Upper lobe of right lung (tissue), 1 donor: ENCODE results near the gene ADAMTS2. TPM values are rescaled to one million over a fixed set of nuclear protein-coding genes. Genes with fewer than 3 reads are reported as not detected.

Source experiments
- ATAC-seq: fragments of 200-7000 bp; cut with Tn5 transposase; one replicate; pipeline ENCODE4 v1.9.1; 2020; ENCODE audit warnings: mild to moderate bottlenecking, moderate library complexity
- DNase-seq: peaks from one replicate; pipeline ENCODE4 v3.0.0-alpha.2; 2020
- H3K27ac ChIP-seq: fragments of 200-600 bp; one replicate; pipeline ENCODE4 v1.8.0; 2022
- H3K27me3 ChIP-seq: fragments of 200-600 bp; one replicate; pipeline ENCODE4 v1.8.0; 2022; ENCODE audit warnings: mild to moderate bottlenecking
- H3K36me3 ChIP-seq: fragments of 200-600 bp; one replicate; pipeline ENCODE4 v1.8.0; 2022
- H3K4me1 ChIP-seq: fragments of 200-600 bp; one replicate; pipeline ENCODE4 v1.8.0; 2022
- H3K4me3 ChIP-seq: fragments of 200-600 bp; one replicate; pipeline ENCODE4 v1.8.0; 2022; ENCODE audit warnings: mild to moderate bottlenecking
- H3K9me3 ChIP-seq: fragments of 200-600 bp; one replicate; pipeline ENCODE4 v1.8.0; 2022
- CTCF ChIP-seq: fragments of 200-600 bp; IDR thresholded peaks from one replicate; pipeline ENCODE4 v1.8.0; 2022; ENCODE audit warnings: antibody characterized with exemption
- intact Hi-C: fragments of 100-400 bp; cut with DNase I; formaldehyde crosslinking; loops from one replicate; pipeline ENCODE4 v1.11.0; 2022
- total RNA-seq: library from RNA; stranded (reverse); fragmentation: NEBNext Ultra II Directional; extraction: Animal tissue kit (Norgen Biotek cat#: 25700); gene quantifications from one replicate; pipeline ENCODE4 v1.2.1, GENCODE V29; 2021
- donor health status: DM: no; HTN: yes; CAD: no; lungs with severe emphysema.

Gene ADAMTS2
- total RNA-seq, 1 donor from 2014 or later: 16.4 TPM

DNA sequence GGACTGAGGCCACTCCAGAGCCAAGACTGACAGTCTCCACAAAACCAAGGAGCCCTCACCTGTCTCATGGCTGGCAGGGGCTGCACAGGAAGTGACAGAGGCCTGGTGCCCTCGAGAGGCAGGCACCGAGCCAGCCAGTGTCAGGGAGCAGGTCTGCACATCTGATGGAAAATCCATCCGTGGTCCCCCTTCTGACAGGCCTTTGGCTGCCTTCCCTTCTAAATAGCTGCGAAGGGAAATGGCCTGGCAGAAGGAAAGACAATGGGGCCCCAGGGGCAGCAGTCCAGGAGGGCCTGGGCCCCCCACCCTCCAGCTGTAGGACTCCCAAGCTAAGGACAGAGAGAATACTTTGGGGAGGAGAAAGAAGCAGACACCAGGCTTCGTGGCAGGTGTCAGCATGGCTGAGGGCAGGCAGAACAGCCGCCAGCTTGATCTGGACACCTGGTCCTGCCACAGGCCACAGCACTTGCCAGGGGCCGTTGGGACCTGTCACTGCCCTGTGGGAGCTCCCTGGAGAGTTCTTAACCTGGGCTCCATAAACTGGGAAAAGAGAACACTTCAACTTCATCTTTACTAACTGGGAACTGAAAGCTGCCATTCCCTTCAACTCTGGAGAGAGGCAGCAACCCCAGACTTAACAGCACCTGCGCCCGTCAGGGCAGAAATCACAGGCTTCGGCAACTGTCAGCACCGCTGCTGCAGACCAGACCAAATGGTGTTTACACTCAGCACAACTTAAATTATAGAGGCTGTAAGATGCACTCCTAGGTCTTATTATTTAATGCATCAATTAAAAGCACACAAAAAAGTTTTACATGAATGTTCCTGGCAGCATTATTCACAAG is 22.0 kb downstream of the ADAMTS2 start:
- no peak for TF ChIP-seq CTCF
- no peaks in the 10 kb centered on the region for H3K27me3 ChIP-seq
- H3K9me3 ChIP-seq: no peaks in the 10 kb centered on the region
- ATAC-seq (no peak), DNase-seq (peak; percentile 47)
- H3K4me3 ChIP-seq: no peak overlapping the region
- H3K4me1 ChIP-seq: peaks cover 5% of the 10 kb centered on the region
- no peaks in the 10 kb centered on the region for H3K36me3 ChIP-seq
- H3K27ac ChIP-seq: no peak overlapping the region
- intact Hi-C loops: no loop called here

DNA sequence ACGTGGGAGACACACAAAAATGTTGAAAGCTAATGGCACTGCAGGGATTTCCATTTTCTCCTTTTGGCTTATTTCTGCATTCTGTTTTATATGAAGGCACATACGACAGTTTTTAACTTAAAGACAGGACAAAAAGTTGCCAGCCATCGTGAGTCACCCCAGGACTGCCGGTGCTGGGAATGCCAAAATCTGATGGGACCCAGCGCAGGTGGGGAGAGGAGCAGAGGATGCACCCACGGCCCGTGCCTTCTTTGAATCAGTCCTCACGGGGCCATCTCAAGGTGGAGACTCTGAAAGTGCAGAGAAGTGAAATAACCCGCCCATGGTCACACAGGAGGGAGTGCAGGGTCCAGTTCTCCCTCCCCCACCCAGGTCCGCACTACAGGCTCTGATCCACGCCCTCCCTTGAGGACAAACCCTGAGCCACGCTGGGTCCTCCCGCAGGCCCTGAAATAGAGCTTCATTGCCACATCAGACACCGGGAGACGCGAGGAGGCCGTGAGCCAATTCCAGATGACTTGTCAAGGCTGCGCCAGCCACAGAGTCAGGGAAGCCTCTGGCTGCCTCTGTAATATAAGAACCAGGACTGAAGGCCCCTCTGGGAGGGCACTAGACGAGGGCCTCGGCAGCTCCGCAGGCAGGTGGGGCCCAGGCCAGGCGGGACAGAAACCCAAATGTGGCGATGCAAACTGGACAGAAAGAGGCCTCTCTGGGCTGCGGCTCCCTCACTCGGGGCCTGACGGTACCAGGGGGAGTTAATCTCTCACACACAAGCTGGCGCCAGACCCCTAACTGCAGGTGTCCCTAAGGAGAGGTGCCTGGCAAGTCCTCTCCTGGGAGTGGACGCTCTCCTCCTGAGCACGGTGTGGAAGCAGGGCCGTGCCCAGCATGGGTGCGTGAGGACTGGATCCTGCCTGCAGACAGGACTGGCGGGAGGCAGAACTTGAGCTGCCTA is 22.9 kb downstream of the ADAMTS2 start:
- intact Hi-C loops: no loop called here
- peak; percentile 58 for DNase-seq
- Histone ChIP-seq H3K27me3 (no peaks in the 10 kb centered on the region), H3K27ac (no peak overlapping the region), H3K4me1 (peaks cover 8% of the 10 kb centered on the region), H3K9me3 (no peaks in the 10 kb centered on the region), H3K4me3 (no peak overlapping the region), H3K36me3 (no peaks in the 10 kb centered on the region)
- no peak for TF ChIP-seq CTCF
- no peak for ATAC-seq

DNA sequence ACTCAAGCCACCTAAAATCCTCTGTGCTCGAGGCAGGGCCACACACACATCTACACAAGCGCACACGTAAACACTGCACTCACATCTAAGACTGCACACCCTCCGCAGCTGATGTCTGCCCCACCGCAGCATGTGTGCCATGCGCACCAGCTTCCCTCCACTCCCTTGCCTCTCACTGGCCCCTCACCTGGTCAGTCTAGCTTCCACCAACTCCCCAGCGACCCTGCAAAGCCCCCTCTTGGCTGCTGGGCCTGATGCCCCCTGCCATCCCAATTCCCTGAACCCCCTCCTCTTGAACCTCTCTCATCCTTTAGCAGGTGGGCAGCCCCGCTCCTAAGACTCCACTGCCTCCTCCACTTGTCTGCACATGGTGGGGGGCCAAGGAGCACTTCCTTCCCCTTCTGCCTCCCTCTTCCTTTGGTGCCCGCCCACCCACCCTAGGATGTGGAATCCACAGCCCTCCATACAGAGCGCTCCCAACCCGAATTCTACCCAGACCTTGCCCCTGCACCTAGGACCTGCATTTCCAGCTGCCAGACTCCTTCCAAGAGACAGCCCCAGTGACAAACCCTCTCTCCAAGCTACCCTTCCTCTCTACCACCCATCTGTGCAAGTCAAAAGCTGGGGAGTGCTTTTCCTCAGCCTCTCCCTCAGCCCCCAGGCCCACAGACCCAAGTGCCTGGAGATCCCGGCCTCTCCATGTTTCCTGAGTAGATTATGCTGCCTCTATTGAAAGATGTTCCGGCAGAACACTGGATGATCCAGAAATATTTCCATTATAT is 23.9 kb downstream of the ADAMTS2 start:
- Histone ChIP-seq H3K27me3 (no peaks in the 10 kb centered on the region), H3K4me3 (no peak overlapping the region), H3K27ac (no peak overlapping the region), H3K9me3 (no peaks in the 10 kb centered on the region), H3K36me3 (no peaks in the 10 kb centered on the region), H3K4me1 (peaks cover 8% of the 10 kb centered on the region)
- DNase-seq (peak; percentile 30), ATAC-seq (no peak)
- intact Hi-C loops: no loop called here
- no peak for TF ChIP-seq CTCF

GRCh38 chr5:179319741-179320281 is 25.4 kb downstream of the ADAMTS2 start:
- ATAC-seq: no peak

More at GRCh38 chr5:179319741-179320281, 25.4 kb downstream of the ADAMTS2 start:
- DNase-seq: peak; percentile 51
- peaks cover 13% of the 10 kb centered on the region for H3K4me1 ChIP-seq
- H3K27me3 ChIP-seq: no peaks in the 10 kb centered on the region
- no peaks in the 10 kb centered on the region for H3K36me3 ChIP-seq
- H3K9me3 ChIP-seq: no peaks in the 10 kb centered on the region
- no peak overlapping the region for H3K4me3 ChIP-seq
- no peak overlapping the region for H3K27ac ChIP-seq
- no peak for TF ChIP-seq CTCF
- intact Hi-C loops: no loop called here
